CD14-positive monocyte (primary cell): ENCODE results near the gene LIF. TPM values are rescaled to one million over a fixed set of nuclear protein-coding genes. Genes with fewer than 3 reads are reported as not detected.

ENCODE experiments used
- DNase-seq, 3 donors: peaks; one replicate each; pipeline ENCODE4 v3.0.0-alpha.2; 2011 to 2022
- H2AFZ ChIP-seq: 2 replicates; pipeline ENCODE4 v1.6.0; 2012; ENCODE audit warnings: mild to moderate bottlenecking, low read depth, low read length, inconsistent platforms; ENCODE audit not compliant: insufficient read depth, poor library complexity, severe bottlenecking
- H3K27ac ChIP-seq, 2 donors: 1 replicate in 1 of 2; 2 replicates in 1 of 2; pipeline ENCODE4 v1.5.1; 2012 to 2013; ENCODE audit warnings: low read length in 2 of 2, control low read depth in 1 of 2, inconsistent platforms in 1 of 2, low read depth in 1 of 2, mild to moderate bottlenecking in 1 of 2
- H3K27me3 ChIP-seq, 2 donors: one replicate each; pipeline versions ENCODE4 v1.6.0 to v1.6.1; 2011 to 2013; ENCODE audit warnings: low read length in 2 of 2; ENCODE audit not compliant: control insufficient read depth in 2 of 2, insufficient read depth in 2 of 2
- H3K36me3 ChIP-seq, 2 donors: replicated peaks in 1 of 2; 1 replicate in 1 of 2; 2 replicates in 1 of 2; pipeline versions ENCODE4 v1.5.1 to v1.6.1; 2012 to 2013; ENCODE audit warnings: low read length in 2 of 2, control low read depth in 1 of 2, inconsistent platforms in 1 of 2, mild to moderate bottlenecking in 1 of 2; ENCODE audit not compliant: insufficient read depth in 2 of 2, control insufficient read depth in 1 of 2
- H3K4me1 ChIP-seq, 2 donors: 1 replicate in 1 of 2; 2 replicates in 1 of 2; pipeline versions ENCODE4 v1.5.1 to v1.6.1; 2012 to 2013; ENCODE audit warnings: low read length in 2 of 2, control low read depth in 1 of 2, inconsistent platforms in 1 of 2, mild to moderate bottlenecking in 1 of 2, moderate library complexity in 1 of 2; ENCODE audit not compliant: insufficient read depth in 2 of 2, control insufficient read depth in 1 of 2
- H3K4me2 ChIP-seq: replicated peaks from 2 replicates; pipeline ENCODE3; 2012; ENCODE audit warnings: low read length, moderate library complexity, mild to moderate bottlenecking; ENCODE audit not compliant: poor library complexity, severe bottlenecking; ENCODE audit errors: extremely low read depth
- H3K4me3 ChIP-seq, 3 experiments: fragments of 200-600 bp in 1 of 3; sonication (generic) in 1 of 3; replicated peaks in 1 of 3; 1 replicate in 2 of 3; 2 replicates in 1 of 3; pipeline ENCODE4 v1.5.1; 2011 to 2013; ENCODE audit warnings: low read length in 3 of 3, mild to moderate bottlenecking in 3 of 3, control low read depth in 2 of 3, low read depth in 2 of 3, inconsistent platforms in 1 of 3, moderate library complexity in 1 of 3
- H3K79me2 ChIP-seq: 2 replicates; pipeline ENCODE4 v1.6.0; 2012; ENCODE audit warnings: mild to moderate bottlenecking, control low read depth, inconsistent platforms, low read length, moderate library complexity; ENCODE audit not compliant: insufficient read depth
- H3K9ac ChIP-seq: 2 replicates; pipeline ENCODE4 v1.6.0; 2017; ENCODE audit warnings: low read length, mild to moderate bottlenecking; ENCODE audit not compliant: insufficient read depth, poor library complexity, severe bottlenecking
- H3K9me3 ChIP-seq, 2 donors: replicated peaks in 1 of 2; 1 replicate in 1 of 2; 2 replicates in 1 of 2; pipeline versions ENCODE4 v1.5.1 to v1.6.1; 2012 to 2013; ENCODE audit warnings: low read length in 2 of 2, control low read depth in 1 of 2; ENCODE audit not compliant: control insufficient read depth in 1 of 2, insufficient read depth in 1 of 2
- H4K20me1 ChIP-seq: 2 replicates; pipeline ENCODE4 v1.6.0; 2012; ENCODE audit warnings: mild to moderate bottlenecking, low read length, control low read depth, moderate library complexity; ENCODE audit not compliant: insufficient read depth
- H3K27ac Mint-ChIP-seq, 7 donors: one replicate each; pipeline ENCODE4 v1.8.0; 2020; ENCODE audit warnings: mild to moderate bottlenecking in 7 of 7, mixed read lengths in 7 of 7, moderate library complexity in 6 of 7, inconsistent platforms in 2 of 7
- H3K27me3 Mint-ChIP-seq, 3 donors: one replicate each; pipeline ENCODE4 v1.8.0; 2021 to 2022; ENCODE audit warnings: low read depth in 3 of 3, mild to moderate bottlenecking in 3 of 3, mixed read lengths in 3 of 3, moderate library complexity in 3 of 3, inconsistent platforms in 1 of 3
- H3K36me3 Mint-ChIP-seq, 2 donors: one replicate each; pipeline ENCODE4 v1.8.0; 2020; ENCODE audit warnings: mixed read lengths in 2 of 2, inconsistent platforms in 1 of 2, mild to moderate bottlenecking in 1 of 2
- H3K4me1 Mint-ChIP-seq: one replicate; pipeline ENCODE4 v1.8.0; 2020; ENCODE audit warnings: mild to moderate bottlenecking, mixed read lengths
- H3K4me3 Mint-ChIP-seq, 2 donors: one replicate each; pipeline ENCODE4 v1.8.0; 2020; ENCODE audit warnings: mild to moderate bottlenecking in 2 of 2, mixed read lengths in 2 of 2, moderate library complexity in 1 of 2
- H3K9me3 Mint-ChIP-seq, 7 donors: one replicate each; pipeline ENCODE4 v1.8.0; 2020 to 2022; ENCODE audit warnings: mixed read lengths in 7 of 7, mild to moderate bottlenecking in 6 of 7, moderate library complexity in 6 of 7, inconsistent platforms in 2 of 7
- WGBS: methylation state at CpG from one replicate; pipeline ENCODE4 v1.1.5; 2013; ENCODE audit warnings: missing lambda C conversion rate; ENCODE audit not compliant: insufficient coverage; 5-methylcytosine and 5-hydroxymethylcytosine counted together
- intact Hi-C, 2 donors: fragments of 100-400 bp; cut with micrococcal nuclease; formaldehyde crosslinking; loops; one replicate each; pipeline versions ENCODE4 v1.15.0 to v1.15.1; 2023
- polyA plus RNA-seq, 3 donors: library from polyadenylated mRNA; depleted of rRNA in 1 of 3; unstranded in 2 of 3; stranded (reverse) in 1 of 3; fragments of 300-500 nt in 2 of 3; fragments of >200 nt in 1 of 3; fragmentation: Illumina TruSeq in 2 of 3; gene quantifications; 1 replicate in 2 of 3; 2 replicates in 1 of 3; pipeline ENCODE4 v1.2.3, GENCODE V29; 2012 to 2021
- TF ChIP-seq, protein P1 (sequence below): fragments of 200-600 bp; IDR thresholded peaks from one replicate; pipeline ENCODE4 v1.8.0; 2022; ENCODE audit warnings: antibody characterized with exemption, mild to moderate bottlenecking

The LIF gene
- polyA plus RNA-seq, 3 donors, result 7.0 TPM; not detected in 2

DNA sequence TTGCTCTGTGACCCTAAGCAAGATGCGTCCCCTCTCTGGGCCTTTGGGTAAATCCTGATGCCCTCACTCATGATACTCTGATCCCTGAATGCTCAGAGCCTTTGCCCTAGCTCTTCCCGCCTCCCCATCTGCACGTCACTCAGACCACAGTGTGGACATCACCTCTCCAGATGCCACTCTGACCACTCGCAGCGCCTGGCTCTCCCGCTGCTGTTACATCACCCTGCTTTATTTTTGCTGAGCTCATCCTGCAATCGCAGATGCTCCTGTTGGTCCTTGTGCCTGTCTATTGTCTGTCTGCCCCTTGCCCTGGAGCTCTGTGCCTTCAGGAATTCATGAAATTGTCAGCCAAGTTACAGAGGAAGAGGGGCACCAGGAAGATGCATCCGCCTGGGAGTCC, 14.6 kb upstream of the LIF start:
- no peak overlapping the region for H2AFZ ChIP-seq
- H3K27me3 ChIP-seq, result no peaks in the 10 kb centered on the region
- peaks cover 60 to 66% of the 10 kb centered on the region in 2 donors for H3K4me1 ChIP-seq
- Mint-ChIP-seq H3K9me3 (no peaks in the 10 kb centered on the region), H3K4me1 (peaks cover 72% of the 10 kb centered on the region), H3K27me3 (peaks cover 12 to 19% (median 12%) of the 10 kb centered on the region in 3 donors), H3K36me3 (peaks cover 9 to 17% of the 10 kb centered on the region in 2 donors), H3K27ac (peak overlapping the region; percentile 3 to 99 (median 91)), H3K4me3 (peak overlapping the region; percentile 3 to 26)
- H3K4me3 ChIP-seq, result no peak overlapping the region
- H4K20me1 ChIP-seq, result no peaks in the 10 kb centered on the region
- H3K4me2 ChIP-seq, result no peak overlapping the region
- intact Hi-C loops, result loop anchor here in 1 of 2 donors (2.0 kb wide), 1 partner anchor 48 kb away; no protein-coding TSS in a partner anchor
- H3K9ac ChIP-seq, result no peak overlapping the region
- peak; percentile 89 to 92 (median 90) for DNase-seq
- H3K36me3 ChIP-seq, result no peaks in the 10 kb centered on the region
- WGBS, result 18% methylated on average over 7 of the region's 8 CpGs
- H3K27ac ChIP-seq, result peak overlapping the region in 1 of 2 donors; percentile 50
- no peaks in the 10 kb centered on the region for H3K79me2 ChIP-seq
- H3K9me3 ChIP-seq, result no peaks in the 10 kb centered on the region
- TF ChIP-seq, protein P1, sequence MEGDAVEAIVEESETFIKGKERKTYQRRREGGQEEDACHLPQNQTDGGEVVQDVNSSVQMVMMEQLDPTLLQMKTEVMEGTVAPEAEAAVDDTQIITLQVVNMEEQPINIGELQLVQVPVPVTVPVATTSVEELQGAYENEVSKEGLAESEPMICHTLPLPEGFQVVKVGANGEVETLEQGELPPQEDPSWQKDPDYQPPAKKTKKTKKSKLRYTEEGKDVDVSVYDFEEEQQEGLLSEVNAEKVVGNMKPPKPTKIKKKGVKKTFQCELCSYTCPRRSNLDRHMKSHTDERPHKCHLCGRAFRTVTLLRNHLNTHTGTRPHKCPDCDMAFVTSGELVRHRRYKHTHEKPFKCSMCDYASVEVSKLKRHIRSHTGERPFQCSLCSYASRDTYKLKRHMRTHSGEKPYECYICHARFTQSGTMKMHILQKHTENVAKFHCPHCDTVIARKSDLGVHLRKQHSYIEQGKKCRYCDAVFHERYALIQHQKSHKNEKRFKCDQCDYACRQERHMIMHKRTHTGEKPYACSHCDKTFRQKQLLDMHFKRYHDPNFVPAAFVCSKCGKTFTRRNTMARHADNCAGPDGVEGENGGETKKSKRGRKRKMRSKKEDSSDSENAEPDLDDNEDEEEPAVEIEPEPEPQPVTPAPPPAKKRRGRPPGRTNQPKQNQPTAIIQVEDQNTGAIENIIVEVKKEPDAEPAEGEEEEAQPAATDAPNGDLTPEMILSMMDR, result no peak

DNA sequence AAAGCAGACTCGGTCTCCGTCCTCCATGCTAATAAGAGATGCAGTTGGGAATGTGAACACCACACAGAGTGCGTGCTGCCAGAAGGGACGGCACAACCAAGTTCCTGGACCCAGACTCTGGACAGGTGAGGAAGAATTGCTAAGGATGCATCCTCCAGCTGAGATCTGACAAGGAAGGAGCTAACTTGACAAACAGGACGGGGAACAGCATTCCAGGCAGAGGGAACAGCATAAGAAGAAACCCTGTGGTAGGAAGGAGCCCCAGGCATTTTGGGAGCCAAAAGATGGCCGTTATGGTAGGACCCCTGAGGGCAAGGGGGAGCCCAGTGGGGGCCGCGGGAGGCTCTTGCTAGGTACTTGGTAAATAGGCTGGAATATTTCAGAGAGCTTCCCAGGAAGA, 14.1 kb upstream of the LIF start:
- 91% methylated on average over 8 of the region's 8 CpGs for WGBS
- Mint-ChIP-seq H3K4me1 (peaks cover 72% of the 10 kb centered on the region), H3K36me3 (peaks cover 9 to 17% of the 10 kb centered on the region in 2 donors), H3K27ac (peak overlapping the region in 6 of 7 donors; percentile 82 to 99 (median 91)), H3K9me3 (no peaks in the 10 kb centered on the region), H3K27me3 (peaks cover 12 to 19% (median 12%) of the 10 kb centered on the region in 3 donors), H3K4me3 (peak overlapping the region in 1 of 2 donors; percentile 3)
- Histone ChIP-seq H2AFZ (no peak overlapping the region), H4K20me1 (no peaks in the 10 kb centered on the region), H3K36me3 (no peaks in the 10 kb centered on the region), H3K9ac (no peak overlapping the region), H3K79me2 (no peaks in the 10 kb centered on the region), H3K27ac (no peak overlapping the region), H3K4me3 (no peak overlapping the region), H3K4me1 (peaks cover 58 to 65% of the 10 kb centered on the region in 2 donors), H3K4me2 (no peak overlapping the region), H3K9me3 (no peaks in the 10 kb centered on the region), H3K27me3 (no peaks in the 10 kb centered on the region)
- intact Hi-C loops, result loop anchor here in 1 of 2 donors (2.0 kb wide), 1 partner anchor 48 kb away; no protein-coding TSS in a partner anchor
- TF ChIP-seq, protein P1, result no peak
- DNase-seq, result no peak
